ENCODE data around the gene ABI3.

Gene ABI3

DNA sequence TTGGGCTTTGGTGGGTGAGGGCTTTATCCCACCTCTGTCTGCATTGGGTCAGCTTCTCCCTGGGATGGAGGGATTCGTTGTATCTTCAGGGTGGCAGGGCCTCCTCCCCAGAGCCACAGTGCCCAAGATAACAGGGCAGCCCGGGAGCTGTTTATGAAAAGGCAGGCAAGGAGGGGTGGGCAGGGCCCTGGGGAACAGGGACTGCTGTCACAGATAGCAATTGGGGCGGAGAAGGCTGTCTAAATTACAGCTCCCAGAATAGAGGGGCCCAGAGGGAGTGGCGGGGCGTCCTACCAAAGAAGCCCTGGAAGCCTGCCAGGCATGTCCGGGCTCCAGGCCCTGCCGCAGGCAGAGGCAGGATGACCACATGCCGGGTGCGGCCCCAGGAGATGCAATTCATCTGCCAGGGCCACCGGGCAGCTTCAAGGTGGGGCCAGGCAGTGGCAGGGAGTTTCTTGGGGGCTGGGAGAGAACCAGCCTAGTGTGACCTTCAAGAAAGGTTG lies 38.8 kb downstream of the ABI3 start:
- no peak overlapping the region for H3K27ac ChIP-seq (ENCODE audit: low read length)

DNA sequence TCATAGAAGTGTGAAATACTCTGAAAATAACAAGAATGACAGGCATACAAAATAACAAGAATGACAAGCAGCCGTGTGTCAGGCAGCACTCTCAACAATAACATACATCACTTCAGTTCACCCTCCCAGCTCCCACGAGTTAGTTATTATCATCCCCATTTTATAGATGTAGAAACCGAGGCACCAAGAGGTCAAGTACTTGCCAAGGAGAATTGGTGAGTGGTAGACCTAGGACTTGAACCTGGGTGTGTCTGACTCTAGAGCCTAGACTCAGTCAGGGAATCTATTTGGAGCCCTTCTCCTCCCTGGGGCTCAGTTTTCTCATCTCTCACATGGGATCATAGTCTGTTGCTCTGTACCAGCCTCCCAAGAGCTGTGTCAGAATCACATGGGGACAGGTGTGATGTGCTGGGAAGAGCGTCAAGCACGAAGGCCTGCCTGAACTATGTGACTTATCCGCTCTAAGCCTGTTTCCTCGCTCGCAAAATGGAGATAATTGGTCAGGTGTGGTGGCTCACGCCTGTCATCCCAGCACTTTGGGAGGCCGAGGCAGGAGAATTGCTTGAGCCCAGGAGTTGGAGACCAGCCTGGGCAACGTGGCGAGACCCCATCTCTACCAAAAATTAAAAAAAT lies 39.5 kb downstream of the ABI3 start:
- Histone ChIP-seq H3K79me2 (ENCODE audit: low read length) (no peaks in the 10 kb centered on the region), H3K9ac (ENCODE audit: low read length) (no peak overlapping the region), H2AFZ (ENCODE audit: low read length) (no peak overlapping the region), H3K27ac (ENCODE audit: low read length) (no peak overlapping the region), H3K4me2 (ENCODE audit: low read depth, low read length) (no peak overlapping the region), H3K9me3 (replicated peaks; ENCODE audit: insufficient read depth, low read length) (no peaks in the 10 kb centered on the region), H4K20me1 (ENCODE audit: insufficient read depth, low read length) (no peaks in the 10 kb centered on the region), H3K36me3 (replicated peaks; ENCODE audit: insufficient read depth, low read length) (no peaks in the 10 kb centered on the region), H3K9me2 (replicated peaks; ENCODE audit: insufficient read depth, low read length) (no peaks in the 10 kb centered on the region), H3K4me1 (ENCODE audit: low read length) (no peaks in the 10 kb centered on the region), H3F3A (ENCODE audit: insufficient read depth, low read length) (no peaks in the 10 kb centered on the region), H3K27me3 (replicated peaks; ENCODE audit: insufficient read depth, low read length) (peaks cover 16% of the 10 kb centered on the region; the same call in 1 of the 2 replicates), H3K4me3 (ENCODE audit: low read length) (no peak overlapping the region)
- DNase-seq, result no peak
- TF ChIP-seq EZH2phosphoT487 (IDR thresholded peaks at IDR 0.05; ENCODE audit: low read length), result no peak
- no peak for TF ChIP-seq EZH2 (optimal IDR thresholded peaks at IDR 0.05; ENCODE audit: low read depth, low read length)
- TF ChIP-seq, protein P1, sequence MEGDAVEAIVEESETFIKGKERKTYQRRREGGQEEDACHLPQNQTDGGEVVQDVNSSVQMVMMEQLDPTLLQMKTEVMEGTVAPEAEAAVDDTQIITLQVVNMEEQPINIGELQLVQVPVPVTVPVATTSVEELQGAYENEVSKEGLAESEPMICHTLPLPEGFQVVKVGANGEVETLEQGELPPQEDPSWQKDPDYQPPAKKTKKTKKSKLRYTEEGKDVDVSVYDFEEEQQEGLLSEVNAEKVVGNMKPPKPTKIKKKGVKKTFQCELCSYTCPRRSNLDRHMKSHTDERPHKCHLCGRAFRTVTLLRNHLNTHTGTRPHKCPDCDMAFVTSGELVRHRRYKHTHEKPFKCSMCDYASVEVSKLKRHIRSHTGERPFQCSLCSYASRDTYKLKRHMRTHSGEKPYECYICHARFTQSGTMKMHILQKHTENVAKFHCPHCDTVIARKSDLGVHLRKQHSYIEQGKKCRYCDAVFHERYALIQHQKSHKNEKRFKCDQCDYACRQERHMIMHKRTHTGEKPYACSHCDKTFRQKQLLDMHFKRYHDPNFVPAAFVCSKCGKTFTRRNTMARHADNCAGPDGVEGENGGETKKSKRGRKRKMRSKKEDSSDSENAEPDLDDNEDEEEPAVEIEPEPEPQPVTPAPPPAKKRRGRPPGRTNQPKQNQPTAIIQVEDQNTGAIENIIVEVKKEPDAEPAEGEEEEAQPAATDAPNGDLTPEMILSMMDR (IDR thresholded peaks at IDR 0.05; ENCODE audit: low read length), result no peak

More for the DNA sequence above, 38.8 kb downstream of the ABI3 start:
- H3K9me2 ChIP-seq (replicated peaks; ENCODE audit: insufficient read depth, low read length), result no peaks in the 10 kb centered on the region
- no peaks in the 10 kb centered on the region for H3K9me3 ChIP-seq (replicated peaks; ENCODE audit: insufficient read depth, low read length)
- no peaks in the 10 kb centered on the region for H4K20me1 ChIP-seq (ENCODE audit: insufficient read depth, low read length)
- no peak overlapping the region for H3K9ac ChIP-seq (ENCODE audit: low read length)
- DNase-seq, result no peak
- no peaks in the 10 kb centered on the region for H3K4me1 ChIP-seq (ENCODE audit: low read length)
- H3K4me2 ChIP-seq (ENCODE audit: low read depth, low read length), result no peak overlapping the region
- H2AFZ ChIP-seq (ENCODE audit: low read length), result no peak overlapping the region
- H3F3A ChIP-seq (ENCODE audit: insufficient read depth, low read length), result no peaks in the 10 kb centered on the region
- TF ChIP-seq EZH2phosphoT487 (IDR thresholded peaks at IDR 0.05; ENCODE audit: low read length), result no peak
- TF ChIP-seq, protein P1 (IDR thresholded peaks at IDR 0.05; ENCODE audit: low read length), result no peak
- no peak for TF ChIP-seq EZH2 (optimal IDR thresholded peaks at IDR 0.05; ENCODE audit: low read depth, low read length)
- H3K36me3 ChIP-seq (replicated peaks; ENCODE audit: insufficient read depth, low read length), result no peaks in the 10 kb centered on the region
- H3K4me3 ChIP-seq (ENCODE audit: low read length), result no peak overlapping the region
- H3K79me2 ChIP-seq (ENCODE audit: low read length), result no peaks in the 10 kb centered on the region
- H3K27me3 ChIP-seq (replicated peaks; ENCODE audit: insufficient read depth, low read length), result peaks cover 16% of the 10 kb centered on the region; the same call in 1 of the 2 replicates

DNA sequence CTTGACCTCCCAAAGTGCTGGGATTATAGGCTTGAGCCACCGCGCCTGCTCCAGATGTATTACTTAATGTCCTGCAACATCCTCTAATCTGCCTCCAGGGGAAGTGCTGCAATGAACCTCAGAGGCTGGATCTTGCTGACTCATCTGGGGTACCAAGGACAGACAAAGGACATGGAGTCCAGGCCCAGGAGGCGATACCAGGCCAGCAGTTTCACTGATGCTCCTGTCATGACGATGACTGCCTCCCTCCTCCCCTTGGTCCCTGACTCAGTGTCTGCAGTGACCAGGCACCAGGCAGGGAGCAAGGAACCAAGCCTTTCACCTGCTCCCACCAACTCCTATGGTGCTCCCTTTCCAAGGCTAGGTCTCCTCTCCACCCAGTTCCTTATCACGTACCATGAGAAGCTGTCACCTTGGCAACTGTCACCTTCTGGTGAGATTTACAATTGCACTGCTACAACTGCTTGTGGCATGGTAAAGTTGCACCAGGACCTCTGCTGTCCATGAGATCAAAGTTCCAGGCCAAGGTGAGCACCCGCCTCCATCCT lies 41.7 kb downstream of the ABI3 start:
- no peak overlapping the region for H2AFZ ChIP-seq (ENCODE audit: low read length)
- no peak overlapping the region for H3K4me2 ChIP-seq (ENCODE audit: low read depth, low read length)
- no peaks in the 10 kb centered on the region for H4K20me1 ChIP-seq (ENCODE audit: insufficient read depth, low read length)
- no peaks in the 10 kb centered on the region for H3K9me3 ChIP-seq (replicated peaks; ENCODE audit: insufficient read depth, low read length)
- H3K27me3 ChIP-seq (replicated peaks; ENCODE audit: insufficient read depth, low read length), result peaks cover 16% of the 10 kb centered on the region; the same call in 1 of the 2 replicates
- H3K4me3 ChIP-seq (ENCODE audit: low read length), result no peak overlapping the region
- H3K27ac ChIP-seq (ENCODE audit: low read length), result no peak overlapping the region
- no peak overlapping the region for H3K9ac ChIP-seq (ENCODE audit: low read length)
- no peak for TF ChIP-seq EZH2 (optimal IDR thresholded peaks at IDR 0.05; ENCODE audit: low read depth, low read length)
- TF ChIP-seq EZH2phosphoT487 (IDR thresholded peaks at IDR 0.05; ENCODE audit: low read length), result no peak
- TF ChIP-seq, protein P1 (IDR thresholded peaks at IDR 0.05; ENCODE audit: low read length), result no peak
- no peak for DNase-seq
- H3K79me2 ChIP-seq (ENCODE audit: low read length), result no peaks in the 10 kb centered on the region
- H3K9me2 ChIP-seq (replicated peaks; ENCODE audit: insufficient read depth, low read length), result no peaks in the 10 kb centered on the region
- no peaks in the 10 kb centered on the region for H3F3A ChIP-seq (ENCODE audit: insufficient read depth, low read length)
- no peaks in the 10 kb centered on the region for H3K4me1 ChIP-seq (ENCODE audit: low read length)
- H3K36me3 ChIP-seq (replicated peaks; ENCODE audit: insufficient read depth, low read length), result no peaks in the 10 kb centered on the region
